HG03280 (cell line): ENCODE measurements around the gene CPPED1.

Source experiments
- ATAC-seq: cut with Tn5 transposase; IDR thresholded peaks from one replicate; pipeline ENCODE4 v1.9.1; 2021; ENCODE audit warnings: mild to moderate bottlenecking, moderate library complexity; ENCODE audit not compliant: unreplicated experiment

Gene CPPED1

DNA sequence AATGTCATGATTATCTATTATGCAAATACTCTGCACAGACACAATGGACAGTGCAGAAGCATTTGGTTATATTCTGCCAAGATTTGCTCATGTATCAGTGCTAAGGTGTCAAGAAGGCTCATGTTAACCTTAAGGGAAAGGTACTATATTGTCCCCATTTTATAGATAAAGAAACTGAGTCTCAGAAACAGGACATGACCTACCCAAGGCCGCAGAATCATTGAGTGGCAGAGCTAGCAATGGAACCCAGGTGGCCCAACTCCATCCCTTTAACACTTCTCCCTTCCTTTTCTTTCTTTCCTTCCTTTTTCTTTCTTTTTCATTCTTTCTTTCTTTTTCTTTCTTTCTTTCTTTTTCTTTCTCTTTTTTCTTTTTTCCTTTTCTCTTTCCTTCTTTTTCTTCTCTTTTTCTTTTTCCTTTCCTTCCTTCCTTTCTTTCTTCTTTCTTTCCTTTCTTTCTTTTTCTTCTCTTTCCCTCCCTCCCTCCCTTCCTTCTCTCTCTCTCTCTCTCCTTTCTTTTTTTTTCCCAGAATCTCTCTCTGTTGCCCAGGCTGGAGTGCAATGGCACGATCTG, 149.8 kb downstream of the CPPED1 start:
- ATAC-seq = no peak

DNA sequence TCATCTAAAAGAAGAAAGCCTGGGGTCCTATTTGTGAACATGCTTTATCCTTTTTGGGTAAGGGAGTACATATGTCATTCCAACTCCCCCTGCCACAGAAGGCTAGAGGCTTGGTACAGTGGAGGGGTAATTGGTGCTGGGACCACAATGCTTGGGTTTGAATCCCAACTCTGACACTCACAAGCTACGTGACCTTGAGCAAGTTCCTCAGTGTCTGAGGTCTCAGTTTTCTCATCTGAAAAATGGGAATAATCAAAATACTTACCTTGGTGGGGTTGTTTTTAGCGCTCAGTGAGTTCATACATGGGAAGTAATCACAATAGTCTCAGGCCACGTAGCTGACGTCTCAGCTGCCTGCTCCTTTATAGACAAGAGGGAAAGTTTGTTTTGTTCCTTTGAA, 150.8 kb downstream of the CPPED1 start:
- ATAC-seq = no peak

DNA sequence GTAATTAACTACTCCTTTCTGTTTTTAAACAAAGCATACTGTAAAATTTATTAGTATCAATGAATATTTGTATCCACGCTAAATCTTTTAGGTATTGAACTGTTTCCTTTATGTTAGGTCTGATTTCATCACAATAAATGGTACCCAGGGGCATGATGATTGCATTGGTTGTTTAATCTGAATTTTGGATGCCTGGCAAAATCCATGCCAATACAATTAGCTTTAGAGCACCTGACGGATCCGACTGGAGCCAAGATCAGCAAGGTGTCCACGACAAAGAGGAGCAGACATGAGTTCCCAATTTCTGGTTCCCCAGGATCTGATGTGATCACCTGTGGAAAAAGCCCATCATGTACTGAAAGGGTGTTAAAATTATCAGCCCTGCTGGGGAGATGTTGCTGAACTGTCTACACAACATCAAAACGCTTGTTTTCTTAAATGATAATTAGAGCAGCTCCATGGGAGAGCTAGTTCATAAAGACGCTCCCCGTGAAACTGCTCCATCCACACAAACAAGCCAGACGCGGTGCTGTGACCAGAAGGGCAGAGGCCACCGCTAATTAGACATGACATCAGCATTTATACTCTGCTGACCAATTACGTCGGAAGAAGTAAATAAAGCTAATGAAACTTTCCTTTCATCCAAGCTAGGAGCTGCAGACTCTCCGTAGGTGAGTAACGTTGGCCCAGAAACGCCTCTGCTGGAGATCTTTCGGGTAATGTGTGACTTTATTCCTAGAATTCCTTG, 151.7 kb downstream of the CPPED1 start:
- ATAC-seq = no peak

DNA sequence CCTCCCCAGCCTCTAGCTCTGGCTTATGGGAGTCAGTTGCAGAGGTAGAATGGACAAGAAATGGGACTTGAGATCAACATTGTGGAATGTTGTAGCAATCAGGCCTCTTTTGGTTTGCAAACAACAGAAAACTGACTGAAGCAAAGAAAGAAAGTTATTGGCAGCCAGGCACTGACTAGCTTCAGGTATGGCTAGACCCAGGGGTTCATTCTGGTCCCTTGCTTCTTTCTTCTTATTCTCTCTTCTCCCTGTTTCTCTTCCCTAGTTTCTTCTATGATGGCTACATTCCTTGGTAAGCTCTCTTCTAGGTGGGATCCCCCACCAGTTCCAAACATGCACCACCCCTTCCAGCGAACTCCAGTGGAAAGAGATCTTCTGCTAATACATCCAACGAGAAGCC, 154.3 kb downstream of the CPPED1 start:
- no peak for ATAC-seq

DNA sequence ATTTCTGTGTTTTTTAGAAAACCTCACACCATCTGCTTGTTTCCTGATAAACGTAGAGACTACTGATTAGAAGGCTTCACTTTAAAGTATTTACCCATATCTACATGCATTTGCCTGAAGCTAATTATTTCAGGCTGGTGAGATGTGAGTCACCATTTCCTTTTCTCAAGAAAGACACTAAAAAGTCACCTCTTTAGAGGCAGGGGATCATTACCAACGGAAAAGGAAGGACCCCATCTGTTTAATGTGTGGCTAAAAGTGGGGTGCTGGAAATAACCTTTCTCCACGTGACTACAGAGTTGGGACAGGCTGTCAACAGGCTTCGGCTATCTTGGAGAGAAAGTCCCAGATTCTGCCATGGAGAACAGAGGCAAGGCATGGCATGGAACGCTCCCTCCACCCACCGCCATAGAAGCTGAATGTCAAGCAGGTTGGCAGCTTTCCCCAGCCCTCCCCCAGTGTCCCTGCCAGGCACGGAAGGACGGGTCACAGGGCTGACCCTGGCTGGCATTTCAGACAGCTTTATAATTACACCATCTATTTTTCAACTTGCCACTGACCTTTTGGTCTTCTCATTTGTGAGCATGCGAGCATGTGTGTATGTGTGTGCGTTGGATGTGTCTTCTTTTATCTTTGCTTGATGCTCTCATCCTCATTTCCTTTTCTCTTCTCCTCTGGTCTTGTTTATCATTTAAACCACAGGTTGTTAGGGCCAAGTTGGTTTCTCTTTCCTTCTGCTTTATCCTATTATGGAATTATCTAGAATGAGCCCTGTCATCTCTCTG, 157.0 kb downstream of the CPPED1 start:
- ATAC-seq = no peak

DNA sequence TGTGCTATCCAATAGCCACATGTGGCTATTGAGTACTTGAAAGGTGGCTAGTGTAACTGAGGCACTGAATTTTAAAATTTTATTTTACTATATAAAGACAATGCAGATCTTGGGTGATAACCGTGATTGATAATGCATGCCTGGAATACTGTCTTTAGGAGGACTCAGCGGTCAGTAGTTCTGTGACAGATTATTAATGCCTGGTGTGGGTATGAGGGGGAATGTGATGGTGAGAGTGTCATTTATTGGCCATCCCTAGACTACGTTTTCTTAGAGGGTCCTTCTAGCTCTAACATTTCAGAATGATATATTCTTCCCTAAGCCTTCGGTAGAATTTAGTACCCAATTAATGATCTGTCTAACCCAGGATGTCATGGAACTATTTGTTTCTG, 157.6 kb downstream of the CPPED1 start:
- no peak for ATAC-seq

DNA sequence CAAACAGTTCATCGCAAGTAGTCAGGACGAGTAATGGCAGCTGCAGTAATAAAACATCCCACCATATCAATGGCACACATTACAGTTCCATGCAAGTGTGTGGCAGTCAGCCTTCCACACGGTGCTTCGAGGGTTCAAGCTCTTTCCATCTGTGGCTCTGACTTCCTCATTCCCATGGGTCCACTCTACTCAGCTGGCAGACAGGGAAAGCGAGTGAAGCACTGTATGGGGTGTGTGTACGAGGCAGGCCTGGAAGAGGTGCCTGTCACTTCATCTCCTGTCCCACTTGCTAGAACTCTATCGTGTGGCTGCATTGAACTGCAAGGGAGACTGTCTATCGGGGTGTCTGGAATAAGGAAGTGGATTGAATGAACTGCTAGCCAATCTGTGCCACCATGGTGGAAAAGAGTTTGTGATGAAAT, 160.6 kb downstream of the CPPED1 start:
- no peak for ATAC-seq

DNA sequence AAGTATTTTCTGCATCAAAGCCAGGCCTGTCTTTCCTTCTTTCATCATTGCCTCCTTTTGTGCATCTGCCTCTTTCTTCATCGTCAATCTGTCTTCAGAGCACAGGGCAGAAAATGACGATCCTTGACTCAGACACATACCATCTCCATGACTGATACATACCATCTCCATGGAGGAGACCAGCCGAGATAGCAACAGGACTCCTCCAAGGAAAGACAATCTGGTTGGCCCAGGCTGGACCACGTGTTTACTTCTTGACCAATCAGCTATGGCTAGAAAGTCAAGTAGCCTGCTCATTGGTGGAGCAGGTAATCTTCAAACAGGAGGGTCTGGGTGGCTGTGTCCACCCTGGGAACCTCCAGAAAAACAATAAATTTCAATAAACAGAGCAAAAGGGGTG, 164.6 kb downstream of the CPPED1 start:
- ATAC-seq = no peak

DNA sequence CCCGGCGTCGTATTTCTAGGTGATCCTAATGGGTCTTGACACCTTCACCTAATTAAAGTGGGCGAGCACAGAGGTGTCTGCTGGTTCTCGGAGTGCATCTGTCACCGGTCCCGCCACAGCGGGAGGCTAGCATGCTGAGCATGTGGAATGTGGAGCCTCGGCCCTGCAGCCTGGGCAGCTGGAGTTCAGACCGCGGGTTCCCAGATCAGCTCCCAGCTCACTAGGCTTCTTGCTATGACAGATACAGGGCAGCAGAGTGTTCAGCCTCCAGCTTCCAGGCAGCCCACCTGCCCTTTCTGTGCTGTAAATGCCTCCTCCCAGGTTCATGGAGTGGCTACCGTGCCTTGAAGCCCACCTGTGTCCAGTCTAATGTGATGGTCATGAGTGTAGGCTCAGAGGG, 166.7 kb downstream of the CPPED1 start:
- no peak for ATAC-seq

DNA sequence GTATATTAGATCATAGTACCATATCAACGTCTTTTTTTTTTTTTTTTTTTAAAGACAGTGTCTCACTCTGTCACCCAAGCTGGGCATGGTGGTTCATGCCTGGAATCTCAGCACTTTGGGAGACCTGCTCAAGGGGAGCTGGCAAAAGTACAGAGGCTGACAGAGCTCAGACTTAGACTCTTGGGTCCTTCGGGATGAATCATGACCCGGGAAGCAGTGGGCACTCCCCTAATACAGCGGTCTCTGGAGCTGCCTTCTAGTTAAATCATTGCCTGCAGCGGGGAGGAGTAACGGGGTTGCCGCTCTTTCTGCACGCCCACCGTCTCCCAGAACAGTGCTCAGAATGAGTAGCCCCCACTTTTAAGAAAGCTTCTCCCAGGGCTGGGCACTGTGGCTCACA, 174.4 kb downstream of the CPPED1 start:
- ATAC-seq = no peak

DNA sequence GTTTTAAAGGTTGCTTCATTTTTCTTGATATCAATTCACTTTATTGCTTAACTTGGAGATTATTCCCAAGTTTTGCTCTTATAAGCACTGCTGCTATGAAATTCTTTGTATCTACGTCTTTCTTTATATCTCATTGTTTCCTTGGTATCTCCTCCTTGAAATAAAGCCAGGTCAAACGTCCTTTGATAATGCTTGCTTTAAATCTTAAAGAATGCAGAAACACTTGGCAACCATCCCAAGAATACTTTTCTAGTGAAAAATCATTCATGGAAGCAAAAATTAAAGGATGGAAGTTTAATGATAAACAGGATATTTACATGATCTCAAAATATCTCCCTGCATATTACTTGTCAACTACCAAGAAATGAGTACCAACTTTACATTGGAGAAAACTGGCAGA, 175.2 kb downstream of the CPPED1 start:
- no peak for ATAC-seq

DNA sequence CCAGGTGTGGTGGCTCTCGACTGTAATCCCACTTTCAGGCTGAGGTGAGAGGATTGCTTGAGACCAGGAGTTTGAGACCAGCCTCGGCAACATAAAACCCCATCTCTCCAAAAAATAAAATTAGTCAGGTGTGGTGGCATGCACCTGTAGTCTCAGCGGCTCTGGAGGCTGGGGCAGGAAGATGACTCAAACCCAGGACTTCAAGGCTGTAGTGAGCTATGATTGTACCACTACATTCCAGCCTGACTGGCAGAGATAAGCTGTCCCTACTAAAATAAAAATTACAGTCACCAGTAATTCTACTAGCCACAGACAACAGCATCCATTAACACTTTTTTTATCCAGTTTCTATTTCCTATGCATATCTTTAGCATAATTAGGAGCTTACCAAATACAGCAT, 176.3 kb downstream of the CPPED1 start:
- no peak for ATAC-seq

DNA sequence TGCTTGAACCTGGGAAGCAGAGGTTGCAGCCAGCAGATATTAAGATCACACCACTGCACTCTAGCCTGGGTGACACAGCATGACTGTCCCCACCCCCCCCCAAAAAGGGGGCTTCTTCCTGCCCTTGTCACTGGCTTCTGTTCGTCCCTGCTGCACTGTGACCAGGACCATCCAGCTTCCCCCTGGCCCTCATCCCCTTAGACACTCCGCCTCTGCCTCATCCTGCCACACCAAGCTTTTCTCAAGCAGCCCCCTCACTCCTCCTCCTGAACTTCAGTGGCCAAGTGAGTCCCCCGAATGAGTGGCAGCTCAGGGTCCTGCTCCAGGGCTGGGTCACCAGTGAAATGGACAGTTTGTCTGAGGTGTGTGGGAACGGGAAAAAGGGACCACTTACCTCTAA, 177.3 kb downstream of the CPPED1 start:
- no peak for ATAC-seq

DNA sequence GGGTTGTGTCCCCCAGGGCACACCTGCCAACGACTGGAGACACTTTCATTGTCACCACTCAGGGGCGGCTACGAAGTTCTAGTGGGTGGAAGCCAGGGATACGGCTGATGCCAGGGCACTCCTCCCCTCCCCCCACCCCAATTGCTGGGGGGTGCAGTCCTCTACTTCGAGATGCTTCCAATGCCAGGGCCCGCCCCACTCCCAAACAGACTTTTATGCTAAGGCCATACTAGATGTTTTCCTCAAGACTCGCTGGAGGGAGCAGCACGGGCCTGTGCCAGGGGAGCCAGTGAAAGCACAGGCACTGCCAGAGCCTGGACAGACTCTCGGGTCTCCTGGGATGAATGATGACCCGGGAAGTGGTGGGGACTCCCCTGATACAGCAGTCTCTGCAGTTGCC, 178.0 kb downstream of the CPPED1 start:
- ATAC-seq = no peak

DNA sequence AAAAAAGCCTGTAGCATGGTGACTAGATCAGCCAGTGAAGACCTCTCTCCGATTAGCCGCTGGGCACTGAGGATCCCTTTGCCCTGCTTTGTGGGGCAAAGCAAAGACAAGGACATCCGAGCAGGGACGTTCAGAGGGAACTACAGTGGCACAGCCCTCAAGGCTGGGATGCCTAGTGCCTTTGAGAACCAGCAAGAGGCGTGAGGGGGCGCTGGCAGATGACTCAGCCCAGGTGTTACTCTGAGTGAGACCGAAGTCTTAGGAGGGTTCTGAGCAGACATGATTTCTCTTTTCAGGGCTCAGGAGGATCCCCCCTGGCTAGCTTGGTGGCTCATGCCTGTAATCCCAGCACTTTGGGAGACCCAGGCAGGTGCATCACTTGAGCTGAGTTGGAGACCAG, 178.6 kb downstream of the CPPED1 start:
- ATAC-seq = no peak

DNA sequence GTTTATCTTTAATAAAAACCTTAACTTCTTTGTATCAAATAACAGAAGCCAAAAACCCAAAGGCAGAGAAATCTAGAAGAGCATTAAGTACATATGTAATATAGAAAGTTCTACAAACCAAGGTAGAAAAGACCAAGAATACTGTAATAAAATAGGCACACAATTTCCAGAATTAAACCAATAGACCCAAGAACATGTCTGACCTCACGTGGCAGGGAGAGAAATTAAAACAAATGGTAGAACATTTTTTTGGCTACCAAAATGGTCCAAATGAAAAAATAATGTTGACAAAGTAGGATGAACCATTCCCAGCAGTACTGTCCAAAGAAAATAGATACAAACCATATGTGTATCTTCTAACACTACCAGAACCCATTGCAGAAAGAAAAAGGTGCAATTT, 183.5 kb downstream of the CPPED1 start:
- ATAC-seq = no peak

DNA sequence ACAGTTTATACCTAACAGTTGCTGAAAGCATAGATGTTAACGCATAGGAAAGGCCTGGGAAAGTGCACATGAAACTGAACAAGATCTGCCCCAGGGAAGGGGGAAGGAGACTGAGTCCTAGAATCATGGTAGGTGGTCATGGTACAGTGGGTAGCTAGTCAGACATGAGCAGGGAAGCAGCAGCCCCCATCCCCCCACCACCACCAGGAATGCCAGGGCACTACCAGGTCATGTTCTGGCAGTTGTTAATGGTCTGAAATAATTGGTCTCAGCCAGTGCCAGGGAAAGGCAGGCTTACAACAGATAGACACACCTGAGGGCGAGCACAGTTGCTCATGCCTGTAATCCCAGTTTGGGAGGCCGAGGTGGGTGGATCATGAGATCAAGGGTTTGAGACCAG, 185.2 kb downstream of the CPPED1 start:
- no peak for ATAC-seq

DNA sequence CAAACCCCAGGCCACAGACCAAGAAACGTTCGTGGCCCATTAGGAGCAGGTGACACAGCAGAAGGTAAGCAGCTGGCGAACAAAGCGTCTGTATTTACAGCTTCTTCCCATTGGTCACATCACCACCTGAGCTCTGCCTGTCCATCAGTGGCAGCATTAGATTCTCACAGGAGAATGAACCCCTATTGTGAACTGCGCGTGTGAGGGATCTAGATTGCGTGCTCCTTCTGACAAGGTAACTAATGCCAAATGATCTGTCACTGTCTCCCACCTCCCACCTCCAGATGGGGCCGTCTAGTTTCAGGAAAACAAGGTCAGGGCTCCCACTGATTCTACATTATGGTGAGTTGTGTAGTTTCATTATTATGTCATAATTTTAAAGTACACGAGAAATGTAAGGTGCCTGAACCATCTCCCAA, 186.3 kb downstream of the CPPED1 start:
- ATAC-seq = no peak

DNA sequence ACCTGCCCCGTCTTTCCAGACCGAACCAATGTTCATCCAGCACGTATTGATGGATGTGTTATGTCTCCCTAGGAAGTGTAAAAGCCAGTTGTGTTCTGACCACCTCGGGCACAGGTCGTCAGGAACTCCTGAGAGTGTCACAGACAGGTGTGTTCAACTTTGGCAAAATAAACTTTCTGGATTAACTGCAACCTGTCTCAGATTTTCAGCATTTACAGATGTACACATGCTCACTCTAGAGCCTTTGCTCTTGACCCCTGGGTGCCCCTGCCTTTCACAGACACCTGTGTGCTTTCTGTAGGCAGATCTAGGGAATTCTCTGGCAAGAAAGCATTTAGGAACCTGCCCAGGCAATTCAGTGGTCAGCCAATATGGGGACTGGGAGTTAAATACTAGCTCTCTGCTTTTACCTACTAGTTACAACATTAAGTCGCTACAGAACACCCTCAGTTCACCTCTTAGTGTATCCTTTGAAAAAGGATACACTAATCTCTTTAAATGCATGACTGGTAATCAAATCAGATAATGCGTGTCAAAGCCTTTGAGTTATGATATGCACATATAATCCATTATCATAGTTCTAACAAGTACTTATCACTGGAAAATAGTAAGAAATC, 188.9 kb downstream of the CPPED1 start:
- no peak for ATAC-seq

DNA sequence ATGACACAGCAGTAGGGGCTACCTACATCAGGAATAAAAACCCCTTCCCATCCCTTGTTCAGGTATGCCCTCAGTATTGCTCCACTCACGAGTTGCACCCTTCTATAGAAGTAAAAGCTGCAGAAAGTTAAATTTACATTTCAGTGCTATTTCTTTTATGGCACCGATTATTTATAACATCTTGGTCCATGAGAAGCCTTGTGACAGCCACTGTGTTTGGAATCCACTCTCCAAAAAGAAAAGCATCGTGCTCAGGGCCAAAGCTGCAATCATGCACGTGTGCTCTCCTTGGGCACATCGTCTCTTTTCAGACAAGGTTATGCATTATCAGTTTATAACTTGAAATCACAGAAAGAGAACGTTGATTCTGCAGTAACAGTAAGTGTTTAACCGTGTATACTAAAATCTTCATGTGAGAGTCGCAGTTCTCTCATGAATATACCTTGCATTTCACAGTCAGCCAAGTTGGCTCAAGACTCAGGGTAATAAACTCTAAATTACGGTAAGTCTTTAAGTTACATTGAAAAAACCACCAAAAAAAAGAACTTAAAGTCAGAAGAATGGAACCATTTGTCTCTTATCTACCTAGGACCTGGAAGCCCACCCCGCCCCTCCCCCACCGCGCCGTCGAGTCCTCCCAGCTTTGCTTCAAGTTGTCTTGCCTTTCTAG, 189.6 kb downstream of the CPPED1 start:
- ATAC-seq = no peak
